Keratinocyte (primary cell): Measurements from ENCODE around the gene PARN.

ENCODE experiments used
- CTCF ChIP-seq, 3 experiments: IDR thresholded peaks in 1 of 3; conservative IDR thresholded peaks in 1 of 3; optimal IDR thresholded peaks in 1 of 3; 2 replicates in 2 of 3; 3 replicates in 1 of 3; pipeline versions ENCODE3 to v1.5.1; 2011; ENCODE audit warnings: low read length in 3 of 3, mild to moderate bottlenecking in 3 of 3, moderate library complexity in 2 of 3, control low read depth in 1 of 3, inconsistent platforms in 1 of 3; ENCODE audit not compliant: insufficient read depth in 2 of 3; ENCODE audit errors: extremely low read depth in 1 of 3
- EZH2 ChIP-seq: IDR thresholded peaks from one replicate; pipeline ENCODE4 v1.6.1; 2012; ENCODE audit warnings: inconsistent platforms, mild to moderate bottlenecking, low read length, moderate library complexity

- TF ChIP-seq CTCF (optimal IDR thresholded peaks at IDR 0.05 in 1 of 3, IDR thresholded peaks at IDR 0.05 in 1 of 3, conservative IDR thresholded peaks at IDR 0.05 in 1 of 3; ENCODE audit: extremely low read depth in 1 of 3, insufficient read depth in 2 of 3, low read length in 3 of 3) (no peak), EZH2 (no peak)
Measured at GRCh38 chr16:14456793-14457481, 173.1 kb downstream of the PARN start.
